Daoy (cell line): ENCODE results near the gene BSDC1. TPM values are rescaled to one million over a fixed set of nuclear protein-coding genes. Genes with fewer than 3 reads are reported as not detected.
"Not testable (repeated sequence)": the region's sequence is repeated elsewhere in the genome, so short reads cannot be mapped to it uniquely, and the experiment has no call there.

Experiments
- DNase-seq: peaks from one replicate; pipeline ENCODE4 v3.0.0-alpha.2; 2015; ENCODE audit warnings: low read depth
- total RNA-seq: library from RNA; depleted of rRNA; stranded (reverse); fragments of >200 nt; shearing (Covaris generic); gene quantifications from 2 replicates; pipeline ENCODE4 v1.2.3, GENCODE V29; 2014; rRNA removed

BSDC1 gene, protein sequence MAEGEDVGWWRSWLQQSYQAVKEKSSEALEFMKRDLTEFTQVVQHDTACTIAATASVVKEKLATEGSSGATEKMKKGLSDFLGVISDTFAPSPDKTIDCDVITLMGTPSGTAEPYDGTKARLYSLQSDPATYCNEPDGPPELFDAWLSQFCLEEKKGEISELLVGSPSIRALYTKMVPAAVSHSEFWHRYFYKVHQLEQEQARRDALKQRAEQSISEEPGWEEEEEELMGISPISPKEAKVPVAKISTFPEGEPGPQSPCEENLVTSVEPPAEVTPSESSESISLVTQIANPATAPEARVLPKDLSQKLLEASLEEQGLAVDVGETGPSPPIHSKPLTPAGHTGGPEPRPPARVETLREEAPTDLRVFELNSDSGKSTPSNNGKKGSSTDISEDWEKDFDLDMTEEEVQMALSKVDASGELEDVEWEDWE
- 69.0 and 75.7 TPM in 2 replicates for total RNA-seq

DNA sequence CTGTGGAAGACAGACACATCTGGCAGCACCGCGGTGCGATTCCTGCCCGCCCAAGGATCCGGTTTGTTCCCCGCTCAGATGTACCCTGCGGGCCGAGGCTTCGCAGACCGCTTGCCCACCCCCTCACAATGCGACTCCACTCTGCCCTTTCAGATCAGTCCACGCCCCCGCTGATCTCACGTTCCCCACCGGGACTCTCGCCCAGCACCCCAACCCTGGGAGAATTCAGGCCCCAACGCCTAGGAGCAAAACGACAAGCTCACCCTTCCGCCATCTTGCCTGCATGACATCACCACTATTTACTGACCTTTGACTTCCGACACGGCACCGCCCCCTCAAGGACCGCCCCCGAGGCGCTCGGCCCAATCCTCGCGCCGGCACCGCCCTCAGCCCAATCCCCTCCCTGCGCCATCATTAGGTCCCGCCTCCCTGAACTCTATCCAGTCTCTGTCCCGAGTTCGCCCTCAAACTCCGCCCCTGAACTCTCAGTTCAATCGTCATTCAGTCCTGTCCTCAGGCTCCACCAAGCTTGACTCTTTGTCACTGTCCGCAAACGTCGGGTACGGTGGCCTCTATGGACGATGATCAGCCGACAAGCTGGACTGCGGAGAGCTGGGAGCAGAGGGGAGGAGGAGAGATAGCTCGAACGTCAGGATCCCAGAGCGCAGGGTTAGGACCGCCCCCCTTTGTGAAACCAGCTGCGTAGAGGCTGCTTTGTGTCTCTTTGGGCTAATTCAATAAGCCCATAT, at the start of gene BSDC1:
Gene BSDC1, minus strand, starts transcription at position 301 of the 749 bp plus-strand sequence. Its CDS starts 27 bp downstream, at position 274.
- DNase-seq: peak; percentile 99

DNA sequence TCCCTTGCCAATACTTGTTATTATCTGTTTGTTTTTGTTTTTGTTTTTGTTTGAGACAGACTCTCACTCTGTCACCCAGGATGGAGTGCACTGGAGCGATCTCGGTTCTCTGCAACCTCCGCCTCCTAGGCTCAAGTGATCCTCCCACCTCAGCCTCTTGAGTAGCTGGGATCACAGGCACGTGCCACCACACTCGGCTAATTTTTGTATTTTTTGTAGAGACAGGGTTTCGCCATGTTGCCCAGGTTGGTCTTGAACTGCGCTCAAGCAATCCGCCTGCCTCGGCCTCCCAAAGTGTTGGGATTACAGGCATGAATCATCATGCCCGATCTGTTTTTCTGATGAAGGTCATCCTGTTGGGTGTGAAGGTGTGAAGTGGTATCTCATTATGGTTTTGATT, 47.2 kb upstream of the BSDC1 start:
- DNase-seq: not testable (repeated sequence)

DNA sequence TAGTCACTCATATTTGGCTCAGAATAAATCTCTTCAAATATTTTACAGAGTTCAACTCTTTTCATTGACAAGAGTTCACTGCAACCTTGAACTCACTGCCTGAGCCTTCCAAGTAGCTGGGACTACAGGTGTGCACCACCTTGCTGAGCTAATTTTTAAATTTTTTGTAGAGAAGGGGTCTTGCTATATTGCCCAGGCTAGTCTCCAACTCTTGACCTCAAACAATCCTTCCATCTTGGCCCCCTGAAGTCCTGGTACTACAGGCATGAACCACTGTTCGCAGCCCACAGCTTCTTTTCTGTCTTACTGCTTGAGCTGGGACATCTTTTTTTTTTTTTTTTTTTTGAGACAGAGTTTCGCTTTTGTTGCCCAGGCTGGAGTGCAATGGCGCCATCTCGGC, 44.5 kb upstream of the BSDC1 start:
- not testable (repeated sequence) for DNase-seq

DNA sequence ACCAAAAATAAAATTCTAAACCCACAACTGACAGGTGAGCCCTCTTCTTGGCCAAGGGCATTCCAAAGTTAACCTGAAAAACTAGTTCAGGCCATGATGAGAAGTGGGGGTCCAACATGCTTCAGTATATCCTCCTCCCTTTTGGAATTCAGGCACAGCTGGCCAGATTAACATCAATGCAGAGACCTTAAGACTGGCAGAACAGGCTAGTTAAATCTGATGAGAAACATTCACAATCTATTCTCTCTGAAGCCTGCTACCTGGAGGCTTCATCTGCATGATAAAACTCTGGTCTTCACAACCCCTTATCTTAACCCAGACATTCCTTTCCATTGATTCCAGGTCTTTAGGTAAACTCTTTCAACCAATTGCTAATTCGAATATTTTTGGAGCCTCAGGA, 43.9 kb upstream of the BSDC1 start:
- DNase-seq: no peak

DNA sequence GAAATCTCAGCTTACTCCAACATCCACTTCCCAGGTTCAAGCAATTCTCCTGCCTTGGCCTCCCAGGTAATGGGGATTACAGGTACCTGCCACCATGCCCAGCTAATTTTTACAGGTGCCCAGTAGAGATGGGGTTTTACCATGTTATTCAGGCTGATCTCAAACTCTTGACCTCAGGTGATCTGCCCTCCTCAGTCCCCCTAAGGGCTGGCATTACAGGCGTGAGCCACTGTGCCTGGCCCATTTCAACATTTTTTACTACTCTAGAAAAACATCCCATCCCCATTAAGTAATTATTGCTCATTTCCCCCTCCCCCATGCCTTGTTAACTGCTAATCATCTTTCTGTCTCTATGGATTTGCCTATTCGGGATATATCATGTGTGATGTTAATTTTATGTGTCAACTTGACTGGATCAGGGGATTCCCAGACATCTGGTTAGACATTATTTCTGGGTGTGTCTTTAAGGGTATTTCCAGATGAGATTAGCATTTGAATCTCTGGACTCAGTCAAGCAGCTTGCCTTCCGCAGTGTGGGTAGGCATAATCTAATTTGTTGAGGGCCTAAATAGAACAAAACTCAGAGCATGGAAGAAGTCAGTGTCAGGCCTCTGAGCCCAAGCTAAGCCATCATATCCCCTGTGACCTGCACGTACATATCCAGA, 37.6 kb upstream of the BSDC1 start:
- DNase-seq: peak; percentile 42

DNA sequence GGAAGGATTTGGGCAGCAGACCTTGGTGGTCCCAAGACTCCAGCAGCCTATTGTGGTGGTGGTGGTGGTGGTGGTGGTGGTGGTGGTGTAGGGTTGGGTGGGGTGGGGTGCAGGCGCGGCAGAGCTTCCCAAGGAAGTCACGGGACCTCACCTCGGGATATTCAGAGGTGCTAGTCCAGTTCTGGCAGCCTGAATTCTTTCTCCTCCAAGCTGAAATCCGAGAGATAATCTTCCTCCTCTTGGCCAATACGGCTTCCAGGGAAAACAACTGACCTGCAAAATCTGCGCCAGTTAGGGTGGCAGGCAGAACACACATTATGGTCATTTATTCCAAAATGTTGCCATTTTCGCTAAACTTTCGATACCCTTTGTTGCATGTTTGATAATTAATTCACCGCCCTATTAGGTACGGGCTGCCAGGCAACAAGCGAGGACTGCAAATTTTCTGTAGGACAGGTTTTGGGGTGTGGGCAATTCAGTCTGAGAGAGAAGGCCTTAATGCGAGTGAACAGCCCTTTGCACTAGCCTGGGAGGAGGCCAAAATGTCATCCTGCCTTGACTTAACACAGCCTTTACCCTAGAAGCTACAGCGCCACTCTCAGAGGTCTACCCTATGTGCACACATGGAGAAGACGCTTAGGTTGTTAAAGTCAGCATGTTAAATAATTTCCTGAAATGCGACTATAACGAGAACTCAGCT, 33.2 kb upstream of the BSDC1 start:
- DNase-seq: no peak

DNA sequence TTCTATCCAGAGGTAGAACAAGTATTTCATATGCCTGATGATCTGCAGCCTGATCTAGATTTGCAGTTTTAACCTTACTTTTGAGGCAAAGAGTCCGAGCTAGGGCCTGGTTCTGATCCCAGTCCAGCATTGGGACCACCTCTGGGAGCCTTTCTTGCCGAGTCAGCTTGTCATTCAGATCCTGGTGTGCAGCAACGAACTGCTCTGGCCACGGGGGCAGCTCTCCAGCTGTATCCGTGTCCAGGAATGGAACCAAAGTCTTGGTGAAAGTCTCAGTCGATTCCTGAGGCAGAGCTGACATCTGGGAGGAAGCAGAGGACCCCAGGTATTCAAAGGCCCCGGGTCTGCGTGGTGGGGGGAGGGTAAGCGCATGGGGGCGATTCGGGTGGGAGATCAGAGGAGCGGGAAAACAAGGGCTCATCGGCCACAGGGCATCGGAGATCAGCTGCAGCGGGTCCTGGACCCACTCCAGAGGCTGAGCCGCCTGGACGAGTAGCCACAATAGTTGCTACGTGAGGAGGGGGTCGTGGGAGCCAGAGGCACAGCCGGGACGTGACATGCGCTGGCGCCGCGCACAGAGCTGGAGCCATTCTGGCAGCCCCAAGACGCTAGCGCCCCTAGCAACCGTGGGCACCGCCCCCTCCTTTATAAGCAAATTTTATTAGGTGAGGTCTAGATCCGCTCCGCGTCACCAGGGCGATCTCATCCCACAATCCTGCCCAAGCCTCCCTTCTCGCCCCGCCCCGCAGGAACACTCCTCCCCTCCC, 32.4 kb upstream of the BSDC1 start:
- DNase-seq: peak; percentile 39

DNA sequence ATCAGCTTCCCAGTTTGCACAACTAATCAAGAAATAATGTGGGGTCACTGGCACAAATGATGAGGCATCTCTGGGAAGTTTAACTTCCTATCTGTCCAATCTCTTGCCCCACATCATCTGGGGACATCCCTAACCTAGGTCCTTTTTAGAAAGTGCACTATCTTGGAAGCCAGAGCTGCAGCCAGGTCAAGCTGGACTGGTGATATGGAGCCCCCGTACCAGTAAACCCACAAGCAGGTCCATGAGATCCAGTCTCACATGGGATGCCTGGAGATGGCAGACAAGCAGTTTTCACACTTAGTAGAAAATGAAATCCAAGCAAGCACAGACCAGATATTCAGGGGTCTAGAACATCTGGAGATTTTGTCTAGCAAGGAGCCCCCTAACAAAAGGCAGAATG, 27.5 kb upstream of the BSDC1 start:
- DNase-seq: no peak

DNA sequence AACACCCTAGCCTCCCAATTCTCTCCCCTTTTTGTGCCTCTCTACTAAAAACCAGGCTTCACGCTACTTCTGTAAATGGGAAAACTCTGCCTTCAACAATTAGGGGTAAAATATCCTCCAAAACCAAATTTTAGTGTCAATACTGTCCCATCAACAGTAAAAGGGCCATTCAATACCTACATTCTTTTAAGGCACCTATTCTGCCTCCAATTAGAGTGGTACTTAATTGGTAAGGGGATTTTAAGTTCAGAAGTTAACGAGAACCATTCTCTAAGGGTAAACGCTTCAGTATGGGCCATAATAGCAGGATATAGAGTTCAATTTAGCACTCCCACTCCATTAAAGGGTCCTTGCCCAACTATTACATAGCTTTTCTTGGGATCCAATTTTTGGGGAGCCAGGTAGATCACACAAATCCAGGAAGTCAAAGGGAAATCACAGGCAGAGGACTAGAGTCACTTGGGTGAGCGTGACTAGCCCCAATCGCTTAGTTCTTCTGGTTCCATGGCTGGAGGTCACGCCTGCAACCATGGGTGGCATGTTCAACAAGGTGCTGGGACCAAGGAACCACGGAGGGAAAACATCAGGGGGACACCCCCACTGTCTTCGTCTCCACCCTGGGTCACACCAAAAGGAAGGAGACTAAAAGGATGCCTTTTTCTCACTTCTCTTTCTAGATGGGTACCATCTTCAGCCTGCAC, 20.1 kb upstream of the BSDC1 start:
- no peak for DNase-seq

DNA sequence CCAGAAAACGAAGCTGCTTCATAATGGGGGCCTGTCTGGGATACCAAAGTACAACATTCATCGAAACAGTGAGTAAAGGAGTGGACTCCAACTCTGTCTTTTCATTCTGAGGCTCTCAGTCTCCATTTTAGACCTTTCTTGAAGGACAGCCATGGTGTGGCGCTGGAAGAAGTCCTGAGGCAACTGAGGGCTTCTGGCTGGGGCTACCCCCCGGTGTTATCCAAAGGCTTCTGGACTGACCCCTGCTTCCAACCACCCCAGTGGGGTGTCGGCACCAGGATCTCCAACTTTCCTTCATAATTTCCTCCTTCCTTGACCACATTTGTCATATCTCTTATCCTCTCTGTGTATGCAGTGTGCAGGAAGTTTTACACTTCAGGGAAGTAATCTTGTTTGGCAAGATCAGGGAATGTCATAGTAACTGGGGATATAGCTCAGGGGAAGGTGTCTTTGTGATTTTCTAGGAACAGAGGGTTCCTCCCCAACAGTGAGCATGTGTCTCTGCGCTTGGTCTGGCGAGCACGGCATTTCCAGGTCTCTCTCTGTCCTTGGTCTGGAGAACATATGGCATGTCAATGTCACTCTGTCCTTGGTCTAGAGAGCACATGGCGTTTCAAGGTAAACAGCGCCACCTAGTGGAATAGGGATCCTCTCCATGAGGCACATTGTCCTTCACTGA, 19.4 kb upstream of the BSDC1 start:
- DNase-seq: peak; percentile 75

DNA sequence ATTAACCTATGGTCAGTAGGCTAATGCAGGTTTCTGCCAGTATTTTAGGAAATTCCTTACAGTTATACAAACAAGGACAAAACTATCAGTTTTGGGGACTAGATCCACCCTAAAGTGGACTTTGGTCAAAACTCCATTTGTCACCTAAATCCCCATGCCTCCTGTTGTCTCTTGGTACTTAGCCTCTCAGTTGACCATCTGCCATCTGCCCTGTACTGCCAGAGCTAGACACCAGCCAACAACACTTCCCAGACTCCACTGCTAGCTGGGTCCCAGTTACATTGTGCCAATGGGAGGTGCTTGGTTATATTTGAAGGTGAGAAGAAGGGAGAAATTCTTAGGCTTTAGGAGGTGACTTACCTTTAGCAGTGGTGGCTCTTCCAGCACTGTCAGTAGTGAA, 17.0 kb upstream of the BSDC1 start:
- no peak for DNase-seq

DNA sequence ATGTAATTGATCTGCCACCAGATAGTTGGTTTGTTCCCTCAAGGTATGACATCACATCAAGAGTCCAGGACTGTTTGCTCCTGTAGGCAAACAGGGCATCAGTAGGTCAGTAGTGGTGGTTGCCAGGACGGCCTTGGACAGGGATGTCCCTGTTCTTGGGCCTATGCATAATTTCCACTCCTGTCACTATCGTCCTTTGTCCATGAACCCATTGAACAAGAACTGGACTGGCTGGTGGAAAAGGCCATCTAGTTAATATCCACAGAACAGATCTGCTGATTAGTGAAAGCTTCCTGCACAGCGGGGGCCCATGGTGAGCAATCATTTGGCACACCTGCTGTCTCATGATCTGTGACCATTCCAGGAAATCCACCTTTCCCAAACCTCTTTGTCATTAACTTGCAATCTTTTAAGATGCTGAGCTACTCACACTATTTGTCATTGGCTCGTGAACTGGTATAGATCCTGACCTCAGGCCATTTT, 12.4 kb upstream of the BSDC1 start:
- peak; percentile 27 for DNase-seq

DNA sequence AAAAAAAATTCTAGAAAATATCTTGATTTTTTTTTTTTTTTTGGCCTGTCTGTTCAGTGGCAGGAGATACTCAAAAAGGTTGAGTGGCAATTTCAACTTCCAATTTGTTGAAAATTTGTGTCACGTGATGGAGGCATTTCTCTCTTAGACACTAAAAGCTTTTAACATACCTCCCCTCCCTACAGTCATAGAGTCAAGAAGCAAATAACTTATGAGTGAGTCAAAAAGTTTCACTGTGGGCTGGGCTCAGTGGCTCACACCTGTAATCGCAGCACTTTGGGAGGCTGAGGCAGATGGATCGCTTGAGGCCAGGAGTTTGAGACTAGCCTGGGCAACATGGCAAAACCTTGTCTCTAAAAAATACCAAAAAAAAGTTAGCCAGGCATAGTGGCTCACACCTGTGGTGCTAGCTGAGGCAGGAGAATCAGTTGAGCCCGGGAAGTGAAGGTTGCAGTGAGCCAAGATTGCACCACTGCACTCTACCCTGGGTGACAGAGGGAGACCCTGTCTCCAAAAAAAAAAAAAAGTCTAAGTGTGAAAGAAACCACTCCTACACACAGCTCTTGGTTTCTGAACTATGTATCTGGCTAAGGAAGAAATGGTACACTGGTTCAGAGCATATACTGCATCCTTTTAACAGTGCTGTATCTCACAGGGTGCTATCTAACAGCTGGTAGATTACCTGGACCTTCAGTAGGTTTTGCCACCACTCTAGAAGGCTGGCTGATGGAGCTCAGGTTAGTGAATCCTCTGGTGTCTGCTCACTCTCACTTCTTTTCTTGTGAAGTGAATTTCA, 11.6 kb upstream of the BSDC1 start:
- DNase-seq: no peak

DNA sequence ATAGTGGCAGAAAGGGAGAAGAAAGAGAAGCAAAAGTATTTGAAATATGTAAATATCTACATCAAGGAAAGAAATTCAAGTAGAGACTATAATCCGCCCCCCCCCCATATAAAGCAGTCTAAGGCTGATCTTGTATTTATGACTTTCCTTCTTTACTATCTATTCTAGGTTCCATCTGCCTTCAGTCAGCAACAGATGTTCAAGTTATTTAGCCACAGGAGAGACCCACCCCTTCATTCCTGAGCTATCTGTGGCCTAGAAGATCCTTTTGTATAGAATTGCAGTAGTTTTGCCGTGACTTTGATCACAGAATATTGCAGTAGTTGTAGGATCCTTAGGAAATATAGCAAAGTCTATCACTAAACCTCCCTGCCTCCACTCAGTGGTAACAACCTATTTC, 10.7 kb upstream of the BSDC1 start:
- DNase-seq: no peak

DNA sequence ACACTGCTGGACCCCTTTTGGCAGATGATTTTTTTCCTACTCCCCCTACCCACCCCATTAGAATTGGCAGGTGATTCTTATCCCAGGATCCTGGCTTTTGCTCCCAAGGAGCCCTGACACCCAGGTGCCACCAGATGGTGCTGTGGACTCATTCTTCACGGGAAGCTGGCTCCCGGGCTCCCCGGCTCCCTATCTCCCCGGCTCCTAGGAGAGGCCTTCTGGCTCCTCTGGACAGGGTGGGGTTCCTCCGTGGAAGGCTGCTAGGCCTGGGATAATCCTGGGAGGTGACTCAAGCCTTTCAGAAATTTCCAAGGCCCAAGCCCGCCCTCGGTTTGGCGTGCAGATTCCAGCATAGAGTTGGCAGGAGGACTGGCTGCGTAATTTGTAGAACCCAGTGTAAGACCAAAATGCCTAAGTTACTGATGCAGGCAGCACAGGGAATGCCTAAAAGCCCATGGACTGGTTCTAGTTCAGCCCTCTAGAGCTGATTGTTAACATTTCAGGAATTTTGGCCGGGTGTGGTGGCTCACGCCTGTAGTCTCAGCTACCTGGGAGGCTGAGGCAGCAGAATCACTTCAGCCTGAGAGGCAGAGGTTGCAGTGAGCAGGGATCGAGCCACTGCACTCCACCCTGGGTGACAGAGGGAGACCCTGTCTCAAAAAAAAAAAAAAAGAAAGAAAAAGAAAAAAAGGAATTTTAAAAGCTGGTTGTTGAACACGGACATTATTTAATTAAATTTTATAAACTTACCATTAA, 6.8 kb upstream of the BSDC1 start:
- DNase-seq: peak; percentile 82

DNA sequence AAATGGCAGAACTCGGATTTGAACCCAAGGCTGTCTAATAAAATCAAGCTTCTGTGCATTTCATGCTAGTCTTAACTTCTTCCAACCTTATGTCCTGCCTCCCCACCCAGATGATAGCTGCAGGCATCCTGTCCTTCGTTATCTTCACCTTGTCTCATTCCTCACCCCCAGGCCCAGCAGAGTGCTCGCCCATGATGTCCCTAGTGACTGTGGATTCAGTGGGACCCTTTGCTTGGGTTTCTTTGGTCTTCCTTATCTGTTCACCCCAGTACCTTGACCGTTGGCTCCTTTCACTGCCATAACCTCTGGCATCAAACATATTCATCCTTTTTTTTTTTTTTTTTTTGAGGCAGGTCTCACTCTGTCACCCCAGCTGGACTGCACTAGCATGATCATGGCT, 5.6 kb upstream of the BSDC1 start:
- DNase-seq: no peak

DNA sequence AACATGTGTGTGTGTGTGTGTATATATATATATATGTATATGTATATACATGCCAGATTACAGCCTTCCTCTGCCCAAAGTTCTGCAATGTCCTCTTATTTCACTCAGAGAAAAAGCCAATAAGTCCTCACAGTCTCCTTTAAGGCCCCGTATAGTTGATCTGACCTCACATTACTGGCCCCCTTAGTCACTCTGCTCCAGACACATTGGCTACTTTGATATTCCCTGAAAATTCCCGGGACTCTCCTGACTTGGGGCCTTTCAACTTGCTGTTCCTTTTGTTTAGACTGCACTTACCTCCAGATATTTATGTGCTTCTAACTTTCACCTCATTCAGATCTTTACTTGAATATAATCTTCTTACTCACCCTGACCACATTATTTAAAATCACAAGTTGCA, 4.2 kb upstream of the BSDC1 start:
- DNase-seq: peak; percentile 24

DNA sequence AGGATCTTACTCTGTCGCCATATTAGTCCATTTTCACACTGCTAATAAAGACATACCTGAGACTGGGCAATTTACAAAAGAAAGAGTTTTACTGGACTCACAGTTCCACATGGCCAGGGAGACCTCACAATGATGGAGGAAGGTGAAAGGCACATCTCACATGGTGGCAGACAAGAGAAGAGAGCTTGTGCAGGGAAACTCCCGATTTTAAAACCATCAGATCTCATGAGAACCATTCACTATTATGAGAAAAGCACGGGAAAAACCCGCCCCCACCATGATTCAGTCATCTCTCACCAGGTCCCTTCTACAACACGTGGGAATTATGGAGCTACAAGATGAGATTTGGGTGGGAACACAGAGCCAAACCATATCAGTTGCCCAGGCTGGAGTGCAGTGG, 2.3 kb upstream of the BSDC1 start:
- DNase-seq: not testable (repeated sequence)
